Uterus (tissue), 4 donors: ENCODE data around the gene GIT2. TPM values are rescaled to one million over a fixed set of nuclear protein-coding genes. Genes with fewer than 3 reads are reported as not detected.

Source experiments
- DNase-seq, 2 donors: peaks; one replicate each; pipeline ENCODE4 v3.0.0-alpha.2; 2019 to 2020
- H3K27ac ChIP-seq, 2 donors: fragments of 200-600 bp; sonication (generic); 1 replicate in 1 of 2; 2 replicates in 1 of 2; pipeline ENCODE4 v1.5.1; 2016 to 2018
- H3K27me3 ChIP-seq, 2 donors: fragments of 200-600 bp; sonication (generic); one replicate each; pipeline ENCODE4 v1.5.1; 2018 to 2019; ENCODE audit warnings: control low read depth in 1 of 2
- H3K36me3 ChIP-seq, 2 donors: fragments of 200-600 bp; sonication (generic); one replicate each; pipeline ENCODE4 v1.5.1; 2019; ENCODE audit warnings: control low read depth in 1 of 2
- H3K4me1 ChIP-seq, 2 donors: fragments of 200-600 bp; sonication (generic); one replicate each; pipeline ENCODE4 v1.5.1; 2018 to 2019; ENCODE audit warnings: control low read depth in 1 of 2
- H3K4me3 ChIP-seq, 2 donors: fragments of 200-600 bp; sonication (generic); 1 replicate in 1 of 2; 2 replicates in 1 of 2; pipeline ENCODE4 v1.5.1; 2018 to 2019; ENCODE audit warnings: mild to moderate bottlenecking in 1 of 2
- H3K9me3 ChIP-seq, 2 donors: fragments of 200-600 bp; sonication (generic); one replicate each; pipeline ENCODE4 v1.5.1; 2019; ENCODE audit warnings: control low read depth in 1 of 2
- CTCF ChIP-seq, 4 experiments: fragments of 200-600 bp in 2 of 4; fragments of 450-650 bp in 2 of 4; sonication (generic) in 2 of 4; IDR thresholded peaks; one replicate each; pipeline ENCODE4 v1.5.1; 2016 to 2019; ENCODE audit warnings: antibody characterized with exemption in 4 of 4, mild to moderate bottlenecking in 2 of 4, moderate library complexity in 1 of 4
- POLR2A ChIP-seq, 2 donors: fragments of 450-650 bp; IDR thresholded peaks; one replicate each; pipeline ENCODE4 v1.6.1; 2016; ENCODE audit warnings: antibody characterized with exemption in 2 of 2, mild to moderate bottlenecking in 1 of 2, moderate library complexity in 1 of 2
- intact Hi-C: fragments of 100-400 bp; cut with DNase I; formaldehyde crosslinking; loops from one replicate; pipeline ENCODE4 v1.15.1; 2023; ENCODE audit warnings: low total_unique reads
- total RNA-seq, 4 donors: library from RNA; depleted of rRNA in 3 of 4; stranded (reverse); fragments of >200 nt in 3 of 4; gene quantifications; one replicate each; pipeline versions ENCODE4 v1.1.0 to v1.2.4, GENCODE V29; 2014 to 2023
- donor health status: DM: yes; HTN: yes; CAD: no.

The GIT2 gene
- total RNA-seq, 4 donors from 2014 or later = 30.3 to 55.7 (median 47.0) TPM

- DNase-seq = no peak
These were observed 81.7 kb downstream of the GIT2 start for GRCh38 chr12:109914461-109914860.

GRCh38 chr12:109912855-109913321 is 83.3 kb downstream of the GIT2 start:
- TF ChIP-seq CTCF (IDR thresholded peaks at IDR 0.05) (no peak), POLR2A (IDR thresholded peaks at IDR 0.05) (no peak)
- DNase-seq = no peak
- H3K36me3 ChIP-seq = no peaks in the 10 kb centered on the region
- H3K4me3 ChIP-seq = no peak overlapping the region
- H3K9me3 ChIP-seq = no peaks in the 10 kb centered on the region
- intact Hi-C loops = no loop called here
- H3K27me3 ChIP-seq = no peaks in the 10 kb centered on the region
- no peaks in the 10 kb centered on the region for H3K4me1 ChIP-seq
- no peak overlapping the region for H3K27ac ChIP-seq

More at GRCh38 chr12:109914461-109914860, 81.7 kb downstream of the GIT2 start:
- H3K4me3 ChIP-seq = no peak overlapping the region
- H3K36me3 ChIP-seq = no peaks in the 10 kb centered on the region
- no peaks in the 10 kb centered on the region for H3K4me1 ChIP-seq
- TF ChIP-seq CTCF (IDR thresholded peaks at IDR 0.05) = no peak
- no peak for TF ChIP-seq POLR2A (IDR thresholded peaks at IDR 0.05)
- intact Hi-C loops = no loop called here
- no peaks in the 10 kb centered on the region for H3K27me3 ChIP-seq
- no peaks in the 10 kb centered on the region for H3K9me3 ChIP-seq
- no peak overlapping the region for H3K27ac ChIP-seq

GRCh38 chr12:109910969-109911348 is 85.2 kb downstream of the GIT2 start:
- Histone ChIP-seq H3K36me3 (no peaks in the 10 kb centered on the region), H3K27ac (no peak overlapping the region), H3K4me1 (no peaks in the 10 kb centered on the region), H3K9me3 (no peaks in the 10 kb centered on the region), H3K27me3 (no peaks in the 10 kb centered on the region), H3K4me3 (no peak overlapping the region)
- DNase-seq = no peak
- TF ChIP-seq POLR2A (IDR thresholded peaks at IDR 0.05) (no peak), CTCF (IDR thresholded peaks at IDR 0.05) (no peak)
- intact Hi-C loops = no loop called here

GRCh38 chr12:109910254-109910968 is 85.8 kb downstream of the GIT2 start:
- no peaks in the 10 kb centered on the region for H3K36me3 ChIP-seq
- intact Hi-C loops = no loop called here
- no peak for DNase-seq

More at GRCh38 chr12:109910254-109910968, 85.8 kb downstream of the GIT2 start:
- no peak for TF ChIP-seq POLR2A (IDR thresholded peaks at IDR 0.05)
- no peak for TF ChIP-seq CTCF (IDR thresholded peaks at IDR 0.05)
- Histone ChIP-seq H3K9me3 (no peaks in the 10 kb centered on the region), H3K27ac (no peak overlapping the region), H3K4me3 (no peak overlapping the region), H3K4me1 (no peaks in the 10 kb centered on the region), H3K27me3 (no peaks in the 10 kb centered on the region)
